GM21528 (cell line): ENCODE measurements around the gene PTPN12.
A peak's percentile ranks its signal among the peaks of the same experiment; 100 is the strongest.
"Not testable (repeated sequence)": the region's sequence is repeated elsewhere in the genome, so short reads cannot be mapped to it uniquely, and the experiment has no call there.

Experiments
- ATAC-seq: cut with Tn5 transposase; IDR thresholded peaks from one replicate; pipeline ENCODE4 v1.9.1; 2021; ENCODE audit warnings: mild to moderate bottlenecking, moderate library complexity; ENCODE audit not compliant: unreplicated experiment, low FRiP score

The PTPN12 gene

DNA sequence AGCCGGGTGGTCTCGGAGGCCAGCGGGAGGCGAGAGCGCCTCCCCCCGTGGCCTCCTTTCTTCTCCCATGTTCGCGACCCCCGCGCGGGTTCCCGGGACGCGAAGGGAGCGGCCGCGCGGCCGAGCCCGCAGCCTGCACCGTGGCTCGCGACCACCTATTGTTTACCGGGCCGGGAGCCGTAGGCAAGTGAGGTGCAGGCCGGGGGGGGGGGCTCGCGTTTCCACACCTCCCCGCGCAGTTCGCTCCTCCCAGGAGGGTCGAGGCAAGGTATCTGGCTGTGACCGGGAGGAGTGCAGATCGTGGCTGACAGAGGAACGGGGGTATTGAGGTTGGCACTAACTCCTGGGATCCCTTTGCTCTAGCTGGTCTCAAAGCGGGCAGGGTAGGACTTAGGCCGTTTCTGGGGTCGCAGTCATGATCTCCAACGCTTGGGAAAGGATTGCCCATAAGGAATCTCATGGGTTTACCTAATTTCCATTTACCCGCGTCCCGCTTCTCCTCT is 734 bp downstream of the PTPN12 start:
- ATAC-seq: peak; percentile 11

DNA sequence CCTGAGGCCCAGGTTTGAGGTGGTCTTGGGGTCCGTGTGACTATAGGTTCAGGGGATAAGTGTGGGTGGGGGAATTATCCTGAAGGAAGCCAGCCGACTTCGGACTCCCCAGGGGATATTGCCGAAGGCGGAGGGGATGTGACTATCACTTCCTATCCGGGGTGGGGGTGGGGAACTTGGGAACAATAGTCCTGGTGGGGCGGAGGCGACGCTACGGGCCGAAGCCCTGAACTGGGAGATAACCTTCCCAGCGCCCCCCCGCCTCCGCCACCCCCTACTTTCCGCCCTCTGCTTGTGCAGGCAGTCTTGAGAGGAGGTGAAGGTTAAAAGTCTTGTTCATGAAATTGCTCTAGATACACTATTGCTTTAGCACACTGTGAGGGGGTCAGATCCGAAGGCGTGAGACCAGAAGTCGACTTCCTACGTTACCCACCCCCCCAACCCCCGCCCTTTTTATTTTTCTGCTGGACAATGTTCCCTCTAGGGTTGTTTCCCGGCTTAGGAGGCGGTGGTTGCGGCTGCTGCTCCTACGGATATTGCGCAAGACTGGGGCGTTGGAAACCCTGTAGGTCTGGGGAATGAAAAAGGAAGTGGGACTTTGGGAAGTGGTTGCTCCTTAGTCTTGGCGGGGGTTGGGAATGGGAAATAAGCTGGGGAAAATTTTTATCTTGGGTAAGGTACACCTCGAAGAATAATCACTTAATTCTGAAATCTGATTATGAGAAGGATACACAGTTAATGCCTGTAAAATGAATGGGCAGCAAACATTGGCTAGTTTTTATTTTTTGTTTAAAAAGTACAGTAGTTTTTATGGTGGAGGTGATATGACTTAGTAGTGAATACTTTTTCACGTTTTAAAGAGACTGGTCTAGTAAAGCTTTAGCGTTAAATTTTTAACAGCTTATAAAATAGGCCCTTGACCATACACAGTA is 1.5 kb downstream of the PTPN12 start:
- no peak for ATAC-seq

DNA sequence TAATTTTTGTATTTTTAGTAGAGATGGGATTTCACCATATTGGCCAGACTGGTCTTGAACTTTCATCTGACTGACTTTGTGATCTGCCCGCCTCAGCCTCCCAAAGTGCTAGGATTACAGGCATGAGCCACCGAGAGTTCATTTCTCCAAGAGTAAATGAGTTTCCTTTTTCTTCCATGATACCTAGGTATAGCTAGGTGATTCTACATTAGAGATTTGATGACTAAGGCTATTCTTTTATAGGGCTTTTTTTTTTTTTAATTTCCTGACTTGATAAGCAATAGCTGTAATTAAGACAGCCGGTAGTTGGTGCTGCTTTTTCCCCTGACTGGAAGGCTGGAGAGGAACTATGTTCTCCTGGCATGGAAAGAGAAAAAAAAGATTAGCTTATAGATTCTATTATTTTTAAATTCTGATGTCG is 3.3 kb downstream of the PTPN12 start:
- ATAC-seq: no peak

DNA sequence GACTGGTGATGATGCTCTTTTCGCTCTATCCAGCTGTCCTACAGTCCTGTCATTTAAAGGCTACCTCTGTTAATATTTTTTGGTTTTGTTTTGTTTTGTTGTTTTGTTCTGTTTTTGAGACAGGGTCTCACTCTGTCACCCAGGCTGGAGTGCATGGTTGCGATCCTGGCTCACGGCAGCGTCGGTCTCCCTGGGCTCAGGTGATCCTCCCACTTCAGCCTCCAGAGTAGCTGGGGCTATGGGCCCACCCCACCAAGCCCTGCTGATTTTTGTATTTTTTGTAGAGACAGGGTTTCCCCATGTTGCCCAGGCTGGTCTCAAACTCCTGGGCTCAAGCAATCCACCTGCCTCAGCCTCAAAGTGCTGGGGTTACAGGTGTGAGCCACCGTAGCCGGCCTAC is 3.9 kb downstream of the PTPN12 start:
- ATAC-seq: not testable (repeated sequence)

DNA sequence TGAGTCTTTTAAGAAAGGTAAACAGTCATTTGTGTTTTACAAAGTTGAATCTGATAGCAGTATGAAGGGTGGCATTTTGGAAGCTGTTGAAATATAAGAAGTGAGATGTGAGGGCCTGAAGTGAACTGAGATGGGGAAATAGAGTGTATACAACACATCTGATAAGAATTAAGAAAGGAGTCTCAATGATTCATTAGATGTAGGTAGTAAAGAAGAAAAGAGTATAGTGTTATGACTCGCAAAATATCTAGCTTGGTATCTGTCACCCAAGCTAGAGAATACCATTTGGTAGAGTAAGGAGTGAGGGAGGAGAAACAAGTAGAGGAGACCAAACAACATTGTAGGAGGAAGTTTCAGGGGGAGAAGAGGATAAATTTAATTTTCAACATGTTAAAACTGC is 5.3 kb downstream of the PTPN12 start:
- ATAC-seq: no peak

DNA sequence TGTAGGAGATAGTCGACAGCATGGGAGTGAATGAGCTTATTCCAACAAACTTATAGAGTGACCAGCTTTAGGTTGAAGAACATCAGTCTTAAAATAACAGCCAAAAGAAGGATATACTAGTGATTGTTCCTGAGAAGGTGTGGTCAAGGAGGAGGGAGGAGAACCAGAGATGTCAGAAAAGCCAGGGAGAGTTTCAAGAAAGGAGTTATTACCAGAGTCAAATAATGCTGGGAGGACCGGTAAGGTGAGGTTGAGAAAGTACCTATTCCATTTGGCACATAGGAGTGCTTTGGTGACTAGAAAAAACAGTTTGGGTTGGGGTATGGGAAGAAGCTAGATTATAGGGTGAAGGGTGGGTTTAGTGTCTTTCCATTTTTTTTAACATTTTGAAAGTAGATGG is 5.8 kb downstream of the PTPN12 start:
- ATAC-seq: no peak

DNA sequence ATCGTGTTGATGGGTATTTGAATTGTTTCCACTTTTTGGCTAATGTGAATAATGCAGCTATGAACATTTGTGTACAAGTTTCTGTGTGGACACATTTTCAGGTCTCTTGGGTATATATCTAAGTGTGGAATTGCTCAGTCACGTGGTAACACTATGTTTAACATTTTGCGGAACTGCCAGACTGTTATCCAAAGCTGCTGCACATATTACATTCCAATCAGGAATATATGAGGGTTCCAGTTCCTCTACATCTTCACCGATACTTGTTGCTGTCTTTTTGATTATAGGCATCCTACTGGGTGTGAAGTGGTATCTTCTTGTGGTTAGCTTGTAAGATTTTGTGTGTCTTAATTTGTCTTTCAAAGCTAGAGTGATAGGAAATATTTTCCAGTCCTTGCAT is 6.8 kb downstream of the PTPN12 start:
- ATAC-seq: no peak

DNA sequence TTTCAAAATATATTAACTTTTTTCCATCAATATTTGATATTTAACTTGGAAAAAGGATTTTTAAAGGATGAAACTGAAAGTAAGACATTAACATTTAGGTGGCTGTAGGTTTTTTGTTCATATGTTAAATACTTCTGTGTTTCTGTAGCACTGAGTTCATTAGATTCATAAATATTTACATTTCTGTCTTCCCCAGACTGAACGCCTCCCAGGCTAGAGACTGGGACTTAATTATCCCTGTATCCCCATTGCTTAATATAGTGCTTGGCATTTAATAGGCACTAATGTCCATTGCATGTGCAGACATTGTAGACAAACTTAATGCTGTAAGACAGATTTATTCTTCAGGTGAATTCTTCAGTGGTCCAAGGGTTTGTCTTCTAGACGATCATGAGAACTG is 7.4 kb downstream of the PTPN12 start:
- no peak for ATAC-seq

DNA sequence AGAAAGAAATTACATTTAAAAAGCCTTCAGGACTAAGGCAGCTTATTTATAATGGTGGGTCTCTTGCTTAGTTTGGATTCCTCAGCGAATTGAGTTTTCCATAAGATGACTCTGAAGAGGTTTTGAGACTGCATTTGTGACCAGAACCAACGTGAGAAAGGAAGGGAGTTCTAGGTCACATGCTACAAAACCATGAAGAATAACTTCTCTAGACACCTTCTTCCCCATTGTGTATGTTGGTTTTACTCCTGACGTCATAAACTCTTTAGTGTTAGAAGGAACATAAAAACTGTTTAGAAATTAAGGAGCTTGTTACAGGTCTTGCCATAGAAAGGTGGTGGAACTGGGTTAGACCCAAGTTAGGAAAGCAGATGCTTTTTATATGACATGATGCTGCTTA is 11.1 kb downstream of the PTPN12 start:
- no peak for ATAC-seq

DNA sequence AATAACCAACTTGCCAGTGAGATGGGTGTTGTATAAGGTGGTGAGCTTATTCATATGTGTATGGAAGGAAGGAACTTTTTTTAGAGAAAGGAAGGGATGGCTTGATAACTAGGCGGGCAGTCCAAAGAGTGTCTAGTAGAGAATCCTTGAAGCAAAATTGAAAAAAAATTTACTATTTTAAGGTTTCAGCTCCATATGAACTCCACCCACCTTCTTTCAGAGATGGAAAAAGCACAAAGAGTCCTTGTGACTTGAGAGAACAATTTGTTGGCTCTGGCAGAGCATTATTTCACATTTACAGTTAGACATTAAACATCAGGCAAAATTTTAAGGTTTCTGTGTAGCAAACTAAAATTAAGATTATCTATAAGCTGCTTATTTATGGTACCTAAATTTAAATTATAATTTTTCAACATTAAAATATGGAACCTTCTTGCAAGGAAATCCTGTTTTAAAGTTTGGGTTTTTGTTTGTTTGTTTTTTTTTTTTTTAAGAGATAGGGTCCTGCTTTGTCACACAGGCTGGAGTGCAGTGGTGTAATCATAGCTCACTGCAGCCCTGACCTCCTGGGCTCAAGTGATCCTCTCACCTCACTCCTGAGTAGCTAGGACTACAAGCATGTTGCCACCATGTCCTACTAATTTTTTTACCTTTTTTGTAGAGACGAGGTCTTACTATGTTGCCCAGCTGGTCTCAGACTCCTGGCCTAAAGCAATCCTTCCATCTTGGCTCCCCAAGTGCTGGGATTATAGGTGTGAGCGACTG is 12.2 kb downstream of the PTPN12 start:
- no peak for ATAC-seq

DNA sequence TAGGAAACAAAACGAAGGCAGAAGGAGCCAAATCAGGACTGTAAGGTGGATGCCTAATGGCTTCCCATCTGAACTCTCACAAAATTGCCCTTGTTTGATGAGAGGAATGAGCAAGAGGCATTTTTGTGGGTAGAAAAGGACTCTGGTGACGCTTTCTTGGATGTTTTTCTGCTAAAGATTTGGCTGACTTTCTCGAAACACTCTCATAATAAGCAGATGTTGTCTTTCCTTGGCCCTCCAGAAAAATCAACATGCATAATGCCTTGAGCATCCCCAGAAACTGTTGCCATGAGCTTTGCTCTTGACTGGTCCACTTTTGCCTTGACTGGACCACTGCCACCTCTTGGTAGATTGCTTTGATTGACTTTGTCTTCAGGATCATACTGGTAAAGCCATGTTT is 13.5 kb downstream of the PTPN12 start:
- no peak for ATAC-seq

DNA sequence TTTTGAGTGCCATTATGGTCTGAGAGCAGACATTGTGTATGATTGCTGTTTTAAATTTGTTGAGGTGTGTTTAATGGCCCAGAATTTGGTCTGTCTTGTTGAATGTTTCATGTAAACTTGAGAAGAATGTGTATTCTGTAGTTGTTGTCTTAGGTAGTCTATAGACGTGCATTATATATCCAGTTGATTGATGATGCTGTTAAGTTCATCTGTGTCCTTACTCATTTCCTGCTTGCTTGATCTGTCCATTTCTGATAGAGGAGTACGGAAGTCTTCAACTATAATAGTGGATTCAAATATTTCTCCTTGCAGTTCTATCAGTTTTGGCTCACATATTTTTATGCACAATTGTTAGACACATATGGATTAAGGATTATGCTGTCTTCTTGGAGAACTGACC is 16.0 kb downstream of the PTPN12 start:
- ATAC-seq: no peak

DNA sequence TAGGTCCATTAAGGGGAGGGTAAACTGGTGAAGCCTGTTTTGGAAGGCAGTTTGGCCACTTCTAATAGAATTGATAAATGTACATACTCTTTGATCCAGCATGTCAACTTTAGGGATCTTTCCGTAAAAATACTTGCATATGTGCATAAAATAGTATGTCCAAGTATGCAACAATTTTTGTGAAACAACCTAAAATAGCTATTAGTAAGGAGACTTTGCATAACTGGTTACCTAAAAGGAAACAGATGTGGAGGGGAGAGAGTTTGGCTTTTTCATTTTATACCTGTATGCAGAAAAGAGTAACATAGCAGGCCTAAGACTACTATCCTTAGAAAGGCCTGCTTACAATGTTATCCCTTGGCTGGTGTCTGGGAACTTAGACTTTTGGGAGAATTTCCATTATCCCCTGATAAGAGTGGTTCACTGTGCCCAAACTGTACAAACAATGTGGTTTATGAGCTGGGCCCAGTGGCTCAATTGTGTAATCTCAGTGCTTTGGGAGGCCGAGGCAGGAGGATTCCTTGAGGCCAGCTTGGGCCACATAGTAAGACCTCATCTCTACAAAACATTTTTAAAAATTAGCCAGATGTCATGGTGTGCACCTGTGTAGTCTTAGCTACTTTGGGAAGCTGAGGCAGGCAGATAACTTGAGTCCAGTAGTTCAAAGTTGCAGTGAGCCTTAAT is 21.3 kb downstream of the PTPN12 start:
- no peak for ATAC-seq

DNA sequence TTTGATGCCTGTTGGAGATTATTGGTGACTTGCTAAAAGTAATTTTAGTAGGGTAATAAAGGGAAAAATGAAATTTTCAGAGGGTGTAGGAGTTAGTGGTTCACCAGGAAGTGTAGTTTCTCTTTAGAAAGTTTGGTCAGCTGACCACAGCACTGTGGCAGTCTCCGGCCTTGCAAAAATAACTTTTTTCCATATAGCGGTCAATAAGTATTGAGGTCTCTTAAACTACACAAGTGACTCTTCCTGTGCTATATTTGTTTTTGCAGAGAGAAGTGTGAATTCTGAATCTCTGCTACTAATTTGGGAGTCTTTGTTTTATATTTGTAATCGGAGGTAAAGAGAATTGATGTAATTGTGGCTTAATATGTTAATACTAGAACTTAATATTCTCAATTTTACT is 24.3 kb downstream of the PTPN12 start:
- peak; percentile 84 for ATAC-seq

DNA sequence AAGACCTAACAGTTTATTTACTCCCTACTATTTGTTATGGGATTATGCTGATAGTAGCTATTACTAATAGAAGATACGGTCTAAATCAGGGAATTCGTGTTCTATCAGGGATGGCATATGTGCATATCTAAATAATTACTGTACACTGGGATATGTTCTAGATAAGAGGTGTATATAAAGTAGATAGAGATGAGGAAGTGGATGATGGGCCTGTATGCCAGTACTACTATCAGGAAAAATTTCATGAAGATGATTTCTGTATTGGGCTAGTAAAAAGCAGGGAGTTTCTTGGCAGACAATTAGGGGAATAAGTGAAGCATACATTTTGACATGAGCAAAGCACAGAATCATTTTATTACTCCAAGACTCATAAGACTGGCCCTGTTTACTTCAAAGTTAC is 26.2 kb downstream of the PTPN12 start:
- ATAC-seq: no peak

DNA sequence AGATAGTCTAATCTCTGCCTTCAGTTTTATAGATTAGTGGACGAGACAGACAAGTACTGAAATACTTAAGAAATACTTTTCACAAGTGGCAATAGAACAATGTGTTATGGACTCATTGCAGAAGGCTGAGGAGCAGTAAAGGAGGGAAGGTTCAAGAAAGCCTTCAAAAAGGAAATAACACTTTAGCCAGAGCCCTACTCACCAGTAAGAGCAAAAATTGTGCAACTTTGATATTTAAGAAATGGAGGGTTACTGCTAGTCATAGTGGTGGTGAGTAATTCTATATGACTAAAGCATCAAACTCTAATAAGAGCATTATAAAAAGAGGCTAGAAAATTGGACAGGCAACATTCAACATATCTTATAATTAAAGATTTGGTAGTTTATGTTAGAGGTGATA is 28.8 kb downstream of the PTPN12 start:
- no peak for ATAC-seq

DNA sequence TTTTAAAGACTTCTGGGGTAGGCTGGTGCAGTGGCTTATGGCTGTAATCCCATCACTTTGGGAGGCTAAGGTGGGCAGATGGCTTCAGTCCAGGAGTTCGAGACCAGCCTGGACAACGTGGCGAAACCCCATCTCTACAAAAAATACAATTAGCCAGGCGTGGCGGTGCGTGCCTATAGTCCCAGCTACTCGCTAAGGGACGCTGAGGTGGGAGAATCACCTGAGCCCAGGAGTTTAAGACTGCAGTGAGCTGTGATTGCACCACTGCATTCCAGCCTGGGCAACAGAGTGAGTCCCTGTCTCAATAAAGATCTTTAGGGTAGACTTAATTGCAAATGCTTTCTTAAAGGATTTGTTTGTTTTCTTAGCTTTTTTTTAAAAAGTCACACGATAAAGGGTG is 29.3 kb downstream of the PTPN12 start:
- ATAC-seq: no peak

DNA sequence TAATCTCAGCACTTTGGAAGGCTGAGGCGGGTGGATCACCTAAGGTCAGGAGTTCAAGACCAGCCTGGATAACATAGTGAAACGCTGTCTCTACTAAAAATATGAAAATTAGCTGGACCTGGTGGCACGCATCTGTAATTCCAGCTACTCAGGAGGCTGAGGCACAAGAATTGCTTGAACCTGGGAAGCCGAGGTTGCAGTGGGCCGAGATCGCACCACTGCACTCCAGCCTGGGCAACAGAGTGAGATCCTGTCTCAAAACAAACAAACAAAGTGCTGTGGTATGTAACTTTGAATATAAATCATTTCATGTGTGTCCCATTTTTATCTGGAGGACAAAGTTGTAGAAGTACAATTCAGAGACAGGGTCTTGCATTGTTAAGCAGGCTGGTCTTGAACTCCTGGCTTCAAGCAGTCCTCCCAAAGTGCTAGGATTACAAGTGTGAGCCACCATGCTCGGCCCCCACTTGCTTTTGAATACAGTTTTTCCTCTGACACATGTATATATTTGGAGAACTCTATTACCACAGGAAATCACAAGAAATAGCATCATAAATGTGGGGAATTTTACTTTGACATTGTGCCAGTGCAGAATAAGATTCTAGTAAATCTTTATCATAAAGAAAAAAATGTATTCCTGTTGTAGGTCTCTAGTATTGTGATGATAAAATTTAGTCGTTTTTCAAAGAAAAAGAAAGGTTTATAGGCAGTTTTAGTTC is 32.6 kb downstream of the PTPN12 start:
- ATAC-seq: no peak

DNA sequence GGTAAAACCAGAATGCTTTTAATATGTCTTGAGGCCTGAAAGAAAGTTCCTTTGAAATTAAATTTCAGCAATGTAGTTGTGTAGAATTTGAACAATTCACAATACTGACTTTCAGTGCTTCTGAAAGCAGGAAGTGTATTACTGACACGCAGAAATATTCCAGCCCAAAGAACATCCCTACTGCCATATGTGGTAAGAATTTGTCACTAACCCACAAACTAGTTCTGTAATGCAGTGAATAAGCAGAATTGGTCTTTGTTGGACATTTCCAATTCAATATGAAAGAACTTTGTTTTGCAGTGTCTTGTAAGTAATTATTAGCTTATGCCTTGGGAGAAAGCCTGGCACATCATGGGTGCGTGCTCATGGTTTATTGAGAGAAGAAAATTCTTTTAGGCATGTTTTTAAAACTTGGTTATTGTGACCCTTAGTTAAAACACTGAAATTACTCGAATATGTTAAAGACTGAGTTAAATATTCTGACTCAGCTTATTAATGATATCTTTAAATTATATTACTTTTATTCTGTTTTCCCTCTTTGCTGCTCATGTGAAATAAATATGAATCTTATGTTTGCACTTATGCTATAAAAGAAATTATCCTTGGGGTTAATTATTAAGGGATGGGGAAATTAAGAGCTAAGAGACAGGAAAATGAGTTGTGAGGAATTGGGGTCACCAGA is 33.4 kb downstream of the PTPN12 start:
- no peak for ATAC-seq

DNA sequence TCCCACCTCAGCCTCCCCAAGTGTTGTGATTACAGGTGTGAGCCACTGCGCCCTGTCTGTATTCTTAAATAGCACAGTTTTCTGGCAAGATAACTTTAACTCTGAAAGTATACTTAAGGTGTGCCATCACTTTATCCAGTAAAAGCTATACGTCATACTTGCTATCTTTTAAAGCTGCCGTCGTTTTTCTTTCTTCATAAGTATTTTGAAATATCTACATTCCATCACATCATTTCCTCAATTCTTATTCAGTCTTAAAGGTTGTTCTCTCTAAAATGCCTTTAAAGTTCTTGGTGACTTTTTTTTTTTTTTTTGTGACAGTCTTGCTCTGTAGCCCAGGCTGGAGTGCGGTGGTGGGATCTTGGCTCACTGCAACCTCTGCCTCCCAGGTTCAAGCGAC is 34.7 kb downstream of the PTPN12 start:
- ATAC-seq: no peak
